HL-60 (cell line): ENCODE measurements around the gene CDH2.

Experiments used
- DNase-seq, 2 experiments: peaks; one replicate each; pipeline ENCODE4 v3.0.0-alpha.2; 2010 to 2020; ENCODE audit warnings: low read depth in 1 of 2, low spot score in 1 of 2
- H3K27ac ChIP-seq: fragments of 250-450 bp; sonication (Bioruptor Pico); replicated peaks from 2 replicates; pipeline ENCODE4 v1.5.1; 2020; ENCODE audit warnings: mild to moderate bottlenecking, moderate library complexity
- H3K27me3 ChIP-seq: fragments of 250-450 bp; sonication (Bioruptor Pico); 2 replicates; pipeline ENCODE4 v1.5.1; 2021; ENCODE audit warnings: mild to moderate bottlenecking, moderate library complexity; ENCODE audit not compliant: insufficient read depth, poor library complexity, severe bottlenecking
- H3K4me3 ChIP-seq: replicated peaks from 2 replicates; pipeline ENCODE4 v1.5.1; 2011; ENCODE audit warnings: mild to moderate bottlenecking, control low read depth, low read length; ENCODE audit not compliant: insufficient read depth
- CTCF ChIP-seq: IDR thresholded peaks from one replicate; pipeline ENCODE4 v1.5.1; 2011; ENCODE audit warnings: low read length, control low read depth, inconsistent platforms; ENCODE audit not compliant: insufficient read depth
- GABPA ChIP-seq: IDR thresholded peaks from 2 replicates; pipeline ENCODE4 v1.6.1; 2012; ENCODE audit warnings: low read depth
- POLR2AphosphoS5 ChIP-seq: IDR thresholded peaks from 2 replicates; pipeline ENCODE4 v1.6.1; 2012; ENCODE audit warnings: low read depth
- REST ChIP-seq: IDR thresholded peaks from 2 replicates; pipeline ENCODE4 v1.6.1; 2012; ENCODE audit warnings: low read depth; ENCODE audit not compliant: insufficient replicate concordance
- SPI1 ChIP-seq: IDR thresholded peaks from 2 replicates; pipeline ENCODE4 v1.6.1; 2012; ENCODE audit warnings: low read depth, mild to moderate bottlenecking, borderline replicate concordance

Gene CDH2

GRCh38 chr18:28168725-28169124 lies 8.2 kb downstream of the CDH2 start:
- no peak overlapping the region for H3K27ac ChIP-seq
- no peak for DNase-seq
- no peak for TF ChIP-seq POLR2AphosphoS5
- no peak for TF ChIP-seq GABPA
- TF ChIP-seq REST: no peak
- TF ChIP-seq CTCF: no peak
- no peak for TF ChIP-seq SPI1
- H3K4me3 ChIP-seq: no peak overlapping the region
- peaks cover 3% of the 10 kb centered on the region for H3K27me3 ChIP-seq

- no peak overlapping the region for H3K4me3 ChIP-seq
- no peak for DNase-seq
- no peak for TF ChIP-seq GABPA
- TF ChIP-seq SPI1: no peak
- no peak for TF ChIP-seq REST
- TF ChIP-seq POLR2AphosphoS5: no peak
- TF ChIP-seq CTCF: no peak
- H3K27ac ChIP-seq: no peak overlapping the region
- H3K27me3 ChIP-seq: no peaks in the 10 kb centered on the region
These were observed 9.0 kb downstream of the CDH2 start for GRCh38 chr18:28167835-28168349.

GRCh38 chr18:28164771-28165483 lies 12.0 kb downstream of the CDH2 start:
- H3K27ac ChIP-seq: no peak overlapping the region
- no peak for DNase-seq
- no peak overlapping the region for H3K4me3 ChIP-seq
- TF ChIP-seq REST: no peak
- no peak for TF ChIP-seq GABPA
- TF ChIP-seq CTCF: no peak
- H3K27me3 ChIP-seq: no peaks in the 10 kb centered on the region
